Astrocyte of the hippocampus (primary cell): ENCODE measurements around the gene ORC6.

Experiments
- DNase-seq: peaks from one replicate; pipeline ENCODE4 v3.0.0; 2011; ENCODE audit warnings: low read depth, low spot score

ORC6 gene

GRCh38 chr16:46701615-46702014 is 12.2 kb downstream of the ORC6 start:
- no peak for DNase-seq

DNA sequence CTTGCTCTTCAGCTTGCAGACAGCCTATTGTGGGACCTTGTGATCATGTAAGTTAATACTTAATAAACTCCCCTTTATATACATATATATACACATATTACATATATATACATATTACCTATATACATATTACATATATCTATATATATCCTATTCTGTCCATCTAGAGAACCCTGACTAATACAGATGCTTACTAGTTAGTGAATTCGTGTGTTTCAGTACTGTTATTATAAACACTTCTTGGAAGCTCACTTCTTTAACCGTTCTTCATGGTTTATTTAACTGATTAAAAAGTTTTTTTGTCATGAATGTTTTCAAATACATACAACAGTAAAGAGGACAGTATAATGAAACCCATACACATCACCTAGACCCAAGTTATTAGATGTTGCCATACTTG is 12.6 kb downstream of the ORC6 start:
- DNase-seq = no peak

GRCh38 chr16:46706642-46707041 is 17.2 kb downstream of the ORC6 start:
- no peak for DNase-seq

- DNase-seq = no peak
Observed at GRCh38 chr16:46709469-46710005, 20.1 kb downstream of the ORC6 start.

GRCh38 chr16:46711106-46712058 is 21.9 kb downstream of the ORC6 start:
- no peak for DNase-seq

GRCh38 chr16:46712911-46713310 is 23.5 kb downstream of the ORC6 start:
- no peak for DNase-seq

GRCh38 chr16:46713634-46714033 is 24.2 kb downstream of the ORC6 start:
- DNase-seq = no peak

DNA sequence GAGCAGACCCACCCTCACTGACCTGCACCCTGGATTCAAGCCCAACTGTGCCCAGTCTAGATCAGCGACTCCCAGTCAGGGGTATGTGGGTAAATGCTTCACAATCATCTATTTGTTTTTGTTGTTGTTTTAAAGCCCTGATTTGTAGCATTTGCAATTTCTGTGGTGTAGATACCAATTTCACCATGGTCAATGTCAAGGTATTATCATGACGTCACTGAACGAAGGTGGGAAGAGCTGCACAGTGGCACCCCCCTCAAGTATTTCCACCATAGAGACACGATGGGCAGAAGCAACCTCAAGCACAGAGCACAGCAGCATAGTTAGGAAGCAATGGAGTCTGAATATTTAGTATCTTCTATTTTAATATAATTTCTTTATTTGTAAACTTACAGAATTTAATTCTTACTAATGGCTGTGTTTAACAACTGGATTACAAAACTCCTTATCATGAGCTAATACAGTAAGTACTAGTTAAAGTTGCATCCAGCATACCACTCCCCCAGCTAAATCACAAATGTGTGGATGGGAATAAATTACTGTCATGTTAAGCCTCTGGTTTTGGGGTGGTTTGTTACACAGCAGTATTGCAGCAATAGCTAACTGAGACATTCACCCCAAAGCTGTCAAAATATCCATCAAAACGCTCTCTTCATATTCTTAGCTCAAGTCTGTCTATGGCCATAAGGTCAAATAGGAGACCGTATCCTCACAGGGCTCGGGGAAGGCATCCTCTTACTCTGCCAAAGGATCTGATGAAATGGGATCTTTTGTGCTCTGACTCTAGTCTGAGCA is 25.5 kb downstream of the ORC6 start:
- no peak for DNase-seq

DNA sequence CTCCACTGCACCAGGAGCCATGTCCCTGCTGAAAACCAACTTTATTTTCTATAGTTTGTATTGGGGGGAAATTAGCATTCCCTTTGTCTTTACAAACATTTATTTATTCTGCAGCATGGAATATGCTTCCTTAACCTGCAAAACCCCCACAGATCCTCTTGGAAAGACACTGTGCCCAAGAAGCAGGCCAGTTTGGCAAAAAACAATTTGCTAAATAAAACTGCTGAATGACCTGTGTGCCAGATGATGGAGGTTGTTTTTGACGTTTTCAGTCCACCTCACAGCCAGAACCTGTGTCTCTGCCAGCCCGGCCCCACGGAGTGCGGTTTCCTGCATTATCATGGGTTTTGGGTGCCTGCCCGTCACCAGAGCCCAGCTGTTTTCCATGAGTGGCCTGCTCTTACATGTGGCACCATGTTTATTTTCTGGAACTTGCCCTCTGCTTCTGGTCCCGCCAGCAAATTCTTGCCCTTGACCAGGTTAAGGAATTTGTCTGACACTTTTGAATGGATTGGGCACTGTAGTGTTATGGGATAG is 26.4 kb downstream of the ORC6 start:
- DNase-seq = no peak

DNA sequence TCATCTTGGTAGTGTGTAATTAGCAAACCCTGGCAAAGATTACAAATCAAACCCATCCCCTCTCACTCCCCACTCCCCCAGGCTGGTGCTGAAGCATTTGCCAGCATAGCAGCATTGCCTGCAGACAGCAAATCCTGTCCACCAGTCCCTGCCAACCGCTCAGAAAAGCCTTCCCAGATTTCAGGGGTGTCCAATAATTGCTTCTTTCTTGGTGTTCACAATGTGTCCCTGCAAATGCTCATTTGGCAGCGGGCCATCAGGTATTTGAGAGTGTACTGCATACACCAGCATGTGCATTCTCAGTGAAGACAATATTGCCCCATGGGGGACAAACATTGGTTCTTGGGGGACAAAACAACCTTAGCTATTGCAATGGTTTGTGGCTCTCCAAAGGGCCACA is 28.2 kb downstream of the ORC6 start:
- DNase-seq = no peak

DNA sequence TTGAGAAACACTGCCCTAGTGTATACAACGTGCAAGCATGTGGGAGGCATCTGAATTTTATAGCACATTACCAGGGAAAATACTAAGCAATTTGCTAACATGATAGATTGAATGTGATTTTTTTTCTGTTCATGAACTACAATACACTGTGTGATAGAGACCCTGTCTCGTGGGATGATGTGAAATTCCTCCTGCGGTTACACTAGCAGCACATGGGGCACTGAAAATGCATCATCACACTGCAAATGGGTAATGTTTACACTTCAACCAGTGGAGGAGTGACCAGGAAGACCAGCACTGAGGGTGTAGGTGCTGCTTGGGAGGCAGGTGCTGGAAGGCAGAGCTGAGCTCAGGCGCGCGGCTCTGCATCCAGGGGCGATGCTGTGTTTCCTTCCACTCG is 28.8 kb downstream of the ORC6 start:
- DNase-seq = no peak

DNA sequence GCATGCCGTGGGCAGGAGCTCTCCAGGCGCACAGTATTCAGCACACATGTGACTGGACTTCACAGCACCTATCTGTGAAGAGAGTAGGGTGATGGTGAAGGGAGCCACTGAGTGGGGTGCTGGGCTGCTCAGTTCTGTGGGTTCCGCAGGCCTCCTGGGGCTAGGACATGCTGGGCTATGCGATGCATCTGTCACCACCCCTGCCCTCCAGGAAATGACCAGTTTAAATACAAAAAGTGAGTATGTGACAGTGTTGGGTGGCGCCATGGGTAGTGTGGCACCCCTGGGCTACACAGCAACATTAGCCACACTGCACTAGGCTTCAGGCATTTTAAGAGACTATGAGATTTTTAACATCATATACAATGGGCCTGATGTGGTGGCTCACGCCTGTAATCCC is 30.1 kb downstream of the ORC6 start:
- DNase-seq = no peak

DNA sequence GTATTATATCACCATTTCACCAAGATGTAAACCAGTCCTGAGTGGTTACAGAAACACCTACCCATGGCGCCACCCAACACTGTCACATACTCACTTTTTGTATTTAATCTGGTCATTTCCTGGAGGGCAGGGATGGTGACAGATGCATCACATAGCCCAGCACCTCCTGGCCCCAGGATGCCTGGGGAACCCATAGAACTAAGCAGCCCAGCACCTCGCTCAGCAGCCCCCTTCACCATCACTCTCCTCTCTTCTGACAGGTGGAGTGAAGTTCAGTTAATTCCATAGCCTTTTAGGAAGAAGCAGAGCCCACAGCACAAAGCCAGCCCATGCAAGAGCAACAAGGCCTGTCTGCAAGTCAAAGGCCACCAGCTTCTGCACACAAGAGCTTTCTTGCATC is 31.2 kb downstream of the ORC6 start:
- DNase-seq = no peak

- no peak for DNase-seq
Observed at GRCh38 chr16:46721885-46722284, 32.4 kb downstream of the ORC6 start.

DNA sequence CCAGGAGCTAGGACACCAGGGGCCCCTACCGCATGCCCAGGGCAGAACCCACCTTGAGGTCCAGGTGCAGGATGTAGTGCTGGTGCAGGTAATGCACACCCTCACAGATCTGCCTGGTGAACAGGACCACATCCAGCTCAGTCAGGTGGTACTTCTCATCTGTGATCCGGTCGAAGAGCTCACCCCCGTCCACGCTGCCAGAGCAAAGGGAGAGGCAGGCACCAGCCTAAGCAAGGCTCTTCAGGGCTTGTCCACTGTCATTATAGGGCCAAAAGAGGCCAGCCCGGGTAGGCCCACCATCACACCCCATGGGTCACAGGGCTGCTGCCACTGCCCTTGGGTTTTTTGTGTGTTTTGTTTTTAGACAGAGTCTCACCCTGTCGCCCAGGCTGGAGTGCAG is 37.7 kb downstream of the ORC6 start:
- no peak for DNase-seq

DNA sequence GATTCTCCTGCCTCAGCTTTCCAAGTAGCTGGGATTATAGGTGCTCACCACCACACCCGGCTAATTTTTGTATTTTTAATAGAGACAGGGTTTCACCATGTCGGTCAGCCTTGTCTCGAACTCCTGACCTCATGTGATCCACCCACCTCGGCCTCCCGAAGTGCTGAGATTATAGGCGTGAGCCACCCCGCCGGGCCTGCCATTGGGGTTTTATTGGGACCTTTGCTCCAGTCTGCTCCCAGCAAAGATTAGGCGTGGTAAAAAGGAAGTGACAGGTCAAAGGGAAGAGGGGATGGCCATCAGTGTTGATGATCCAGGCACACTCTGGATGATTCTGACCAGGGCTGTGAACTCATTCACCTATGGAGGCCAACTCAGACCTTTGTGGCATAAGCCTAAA is 38.2 kb downstream of the ORC6 start:
- DNase-seq = no peak

DNA sequence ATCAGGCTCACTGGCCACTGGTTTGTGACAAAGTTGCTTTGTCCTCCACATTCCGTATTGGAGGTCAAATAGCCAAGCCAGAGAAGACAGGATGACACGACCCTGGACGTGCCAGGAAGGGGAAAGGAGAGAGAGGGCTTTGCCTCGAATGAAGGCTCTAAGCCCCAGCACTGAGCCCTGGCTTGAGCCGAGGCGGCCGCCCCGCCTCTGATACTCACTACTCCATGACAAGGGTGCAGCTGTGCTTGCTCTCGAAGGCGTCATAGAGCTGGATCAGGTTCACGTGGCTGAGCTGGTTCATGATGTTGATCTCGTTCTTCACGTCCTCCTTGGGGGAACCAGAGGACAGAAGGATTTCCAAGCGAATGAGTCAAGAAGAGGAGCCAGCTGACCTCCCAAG is 39.3 kb downstream of the ORC6 start:
- DNase-seq = no peak

DNA sequence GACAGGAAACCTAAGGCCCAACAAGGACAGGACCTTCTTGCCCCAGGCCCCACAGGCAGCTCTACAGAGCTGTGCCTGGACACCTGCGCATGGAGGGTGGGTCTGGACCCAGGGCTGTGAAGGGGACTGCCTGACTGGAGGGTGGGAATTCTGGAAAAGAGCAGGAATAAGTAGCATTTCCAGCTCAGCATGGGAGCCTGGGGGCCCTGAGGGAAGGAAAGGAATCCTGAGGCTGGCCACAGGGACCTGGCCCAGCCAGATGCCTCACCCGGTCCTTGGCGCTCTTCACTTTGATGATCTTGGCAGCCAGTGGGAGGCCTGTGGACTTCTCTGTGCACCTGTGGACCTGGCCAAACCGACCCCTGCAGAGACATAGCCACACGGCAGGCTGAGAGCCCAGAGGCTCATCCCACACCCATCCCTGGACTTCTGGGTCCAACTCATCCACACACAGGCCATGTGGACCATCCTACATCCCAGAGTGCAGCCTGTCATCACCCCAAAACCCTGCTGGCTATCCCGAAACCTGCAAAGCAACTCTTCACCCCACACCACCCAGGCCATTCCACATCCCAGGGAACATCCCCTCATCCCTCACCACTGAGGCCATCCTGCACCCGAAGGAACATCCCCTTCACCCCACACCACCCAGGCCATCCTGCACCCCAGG is 40.0 kb downstream of the ORC6 start:
- DNase-seq = no peak

- no peak for DNase-seq
Observed at GRCh38 chr16:46730126-46730525, 40.7 kb downstream of the ORC6 start.

DNA sequence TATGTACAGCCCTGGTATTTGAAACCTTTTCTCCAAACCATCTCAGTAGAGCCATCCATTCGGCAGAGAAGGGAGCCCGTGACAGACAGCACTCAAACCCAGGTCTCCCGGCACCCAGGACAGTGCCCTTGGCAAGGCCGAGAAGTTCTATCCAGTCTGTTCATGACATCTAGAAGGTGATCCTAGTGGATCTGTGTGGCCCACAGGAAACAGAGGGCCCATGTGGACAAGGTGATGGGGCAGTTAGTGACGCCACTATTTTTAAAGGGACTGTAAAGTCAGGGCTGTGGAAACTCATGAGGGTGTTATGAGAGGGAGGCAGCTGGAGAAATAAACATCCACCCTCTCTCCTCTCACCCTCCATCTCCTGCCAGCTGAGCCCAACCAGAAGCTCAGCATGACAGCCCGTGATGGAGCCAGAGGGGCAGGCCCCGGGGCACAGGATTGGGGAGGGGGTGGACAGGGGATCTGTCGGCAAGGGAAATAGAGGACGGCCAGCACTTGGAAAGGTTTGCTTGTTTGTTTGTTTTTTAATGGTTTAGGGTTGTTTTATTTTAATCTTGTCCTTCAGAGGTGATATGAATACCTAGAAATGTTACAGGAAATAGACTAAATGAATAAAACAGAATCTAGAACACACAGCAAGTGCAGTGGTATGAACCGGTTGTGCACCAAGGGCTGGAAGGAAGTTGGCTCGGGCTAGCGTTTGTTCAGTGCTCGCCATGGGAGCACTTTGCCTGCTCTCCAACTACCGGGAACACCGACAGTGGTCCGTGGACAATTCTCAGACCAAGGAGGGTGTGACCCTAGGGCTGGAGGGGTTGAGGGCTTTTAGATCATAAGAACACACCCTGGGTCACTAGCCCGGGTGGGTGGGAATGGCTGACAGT is 41.6 kb downstream of the ORC6 start:
- no peak for DNase-seq
